Ovary (tissue), 3 donors: ENCODE measurements around the gene CHRM4.

Source experiments
- EP300 ChIP-seq: sonication (generic); formaldehyde crosslinking; IDR thresholded peaks from one replicate; pipeline ENCODE4 v1.6.1; 2017; ENCODE audit warnings: antibody characterized with exemption
- POLR2A ChIP-seq: fragments of 450-650 bp; IDR thresholded peaks from one replicate; pipeline ENCODE4 v1.6.1; 2017; ENCODE audit warnings: antibody characterized with exemption, mild to moderate bottlenecking, moderate library complexity
- TF ChIP-seq, protein P1 (sequence below), 3 donors: fragments of 450-650 bp in 2 of 3; fragments of 200-600 bp in 1 of 3; IDR thresholded peaks; one replicate each; pipeline versions ENCODE4 v1.5.1 to v1.8.0; 2016 to 2022; ENCODE audit warnings: antibody characterized with exemption in 3 of 3, mild to moderate bottlenecking in 1 of 3
- donor health status: DM: no; HTN: no; CAD: no.

GRCh38 chr11:46407635-46408034 is 16.1 kb upstream of the CHRM4 start:
- TF ChIP-seq, protein P1, sequence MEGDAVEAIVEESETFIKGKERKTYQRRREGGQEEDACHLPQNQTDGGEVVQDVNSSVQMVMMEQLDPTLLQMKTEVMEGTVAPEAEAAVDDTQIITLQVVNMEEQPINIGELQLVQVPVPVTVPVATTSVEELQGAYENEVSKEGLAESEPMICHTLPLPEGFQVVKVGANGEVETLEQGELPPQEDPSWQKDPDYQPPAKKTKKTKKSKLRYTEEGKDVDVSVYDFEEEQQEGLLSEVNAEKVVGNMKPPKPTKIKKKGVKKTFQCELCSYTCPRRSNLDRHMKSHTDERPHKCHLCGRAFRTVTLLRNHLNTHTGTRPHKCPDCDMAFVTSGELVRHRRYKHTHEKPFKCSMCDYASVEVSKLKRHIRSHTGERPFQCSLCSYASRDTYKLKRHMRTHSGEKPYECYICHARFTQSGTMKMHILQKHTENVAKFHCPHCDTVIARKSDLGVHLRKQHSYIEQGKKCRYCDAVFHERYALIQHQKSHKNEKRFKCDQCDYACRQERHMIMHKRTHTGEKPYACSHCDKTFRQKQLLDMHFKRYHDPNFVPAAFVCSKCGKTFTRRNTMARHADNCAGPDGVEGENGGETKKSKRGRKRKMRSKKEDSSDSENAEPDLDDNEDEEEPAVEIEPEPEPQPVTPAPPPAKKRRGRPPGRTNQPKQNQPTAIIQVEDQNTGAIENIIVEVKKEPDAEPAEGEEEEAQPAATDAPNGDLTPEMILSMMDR (IDR thresholded peaks at IDR 0.05), result no peak
- TF ChIP-seq POLR2A (no peak), EP300 (no peak)
